GM12872 (cell line): Measurements from ENCODE around the gene PLXNA2.

Experiments
- TF ChIP-seq, protein P1 (sequence below): IDR thresholded peaks from 3 replicates; pipeline ENCODE4 v1.5.1; 2011; ENCODE audit warnings: low read depth, mild to moderate bottlenecking, low read length, moderate library complexity; ENCODE audit not compliant: insufficient read depth

PLXNA2 gene

DNA sequence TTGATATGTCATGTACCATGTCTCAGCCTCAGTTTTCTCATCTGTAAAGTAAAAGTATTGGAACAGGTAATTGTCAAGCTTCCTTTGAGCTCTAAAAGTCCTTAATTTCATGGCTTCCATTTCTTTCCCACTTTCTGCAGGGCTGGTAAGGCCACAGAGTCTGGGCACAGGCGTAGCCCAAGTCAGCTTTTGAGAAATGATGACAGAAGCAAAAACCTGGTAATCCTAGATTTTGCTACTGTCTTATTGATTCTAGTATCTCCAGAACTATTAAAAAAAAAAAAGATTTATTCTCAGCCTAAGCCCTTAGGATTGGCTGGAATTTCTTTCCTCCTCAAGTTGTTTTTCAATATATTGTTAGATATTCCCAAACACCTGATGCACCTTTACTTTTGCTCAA lies 31.3 kb downstream of the PLXNA2 start:
- TF ChIP-seq, protein P1, sequence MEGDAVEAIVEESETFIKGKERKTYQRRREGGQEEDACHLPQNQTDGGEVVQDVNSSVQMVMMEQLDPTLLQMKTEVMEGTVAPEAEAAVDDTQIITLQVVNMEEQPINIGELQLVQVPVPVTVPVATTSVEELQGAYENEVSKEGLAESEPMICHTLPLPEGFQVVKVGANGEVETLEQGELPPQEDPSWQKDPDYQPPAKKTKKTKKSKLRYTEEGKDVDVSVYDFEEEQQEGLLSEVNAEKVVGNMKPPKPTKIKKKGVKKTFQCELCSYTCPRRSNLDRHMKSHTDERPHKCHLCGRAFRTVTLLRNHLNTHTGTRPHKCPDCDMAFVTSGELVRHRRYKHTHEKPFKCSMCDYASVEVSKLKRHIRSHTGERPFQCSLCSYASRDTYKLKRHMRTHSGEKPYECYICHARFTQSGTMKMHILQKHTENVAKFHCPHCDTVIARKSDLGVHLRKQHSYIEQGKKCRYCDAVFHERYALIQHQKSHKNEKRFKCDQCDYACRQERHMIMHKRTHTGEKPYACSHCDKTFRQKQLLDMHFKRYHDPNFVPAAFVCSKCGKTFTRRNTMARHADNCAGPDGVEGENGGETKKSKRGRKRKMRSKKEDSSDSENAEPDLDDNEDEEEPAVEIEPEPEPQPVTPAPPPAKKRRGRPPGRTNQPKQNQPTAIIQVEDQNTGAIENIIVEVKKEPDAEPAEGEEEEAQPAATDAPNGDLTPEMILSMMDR, result no peak

DNA sequence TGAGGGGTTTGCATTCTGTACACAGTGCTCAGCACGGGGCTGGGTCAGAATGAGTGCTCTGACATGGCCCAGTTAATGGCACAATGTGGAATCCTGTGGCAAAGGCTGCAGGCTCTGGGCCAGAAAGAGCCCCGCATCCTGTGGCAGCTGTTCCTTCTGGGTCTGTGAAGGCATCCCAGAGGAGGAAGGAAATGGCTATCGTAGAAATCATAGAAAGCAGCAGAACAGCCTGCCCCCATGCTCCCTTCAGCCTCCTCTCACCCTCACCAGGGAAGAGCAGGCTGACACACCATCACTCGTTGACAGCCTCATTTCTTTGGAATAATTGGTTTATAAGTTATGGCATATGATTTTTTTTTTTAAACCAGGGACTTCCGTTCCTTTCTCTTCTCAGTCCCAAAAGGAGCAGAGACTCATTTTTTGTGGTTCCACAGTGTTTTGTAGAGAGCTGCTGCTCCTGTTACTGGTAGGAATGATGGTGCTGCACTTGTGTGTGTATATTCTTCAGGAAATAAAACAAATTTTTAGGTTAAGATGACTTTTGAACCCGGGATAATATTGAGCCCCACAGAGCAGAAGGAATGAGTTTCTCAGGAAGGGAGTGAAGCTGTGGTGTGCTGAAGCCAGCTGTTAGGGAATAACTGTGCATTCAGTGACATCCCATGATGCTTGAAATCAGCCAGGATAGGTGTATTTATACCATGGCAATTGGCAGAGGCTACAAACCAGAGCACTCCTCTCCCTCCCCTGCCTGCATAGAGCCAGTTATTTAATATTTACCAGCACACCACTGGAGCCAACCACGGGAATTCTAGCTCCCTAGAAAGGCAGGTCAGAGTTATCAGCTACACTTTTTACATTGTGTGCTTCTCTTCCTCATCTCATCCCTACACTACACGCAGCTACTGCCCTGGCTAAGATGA lies 32.0 kb downstream of the PLXNA2 start:
- TF ChIP-seq, protein P1, result no peak

DNA sequence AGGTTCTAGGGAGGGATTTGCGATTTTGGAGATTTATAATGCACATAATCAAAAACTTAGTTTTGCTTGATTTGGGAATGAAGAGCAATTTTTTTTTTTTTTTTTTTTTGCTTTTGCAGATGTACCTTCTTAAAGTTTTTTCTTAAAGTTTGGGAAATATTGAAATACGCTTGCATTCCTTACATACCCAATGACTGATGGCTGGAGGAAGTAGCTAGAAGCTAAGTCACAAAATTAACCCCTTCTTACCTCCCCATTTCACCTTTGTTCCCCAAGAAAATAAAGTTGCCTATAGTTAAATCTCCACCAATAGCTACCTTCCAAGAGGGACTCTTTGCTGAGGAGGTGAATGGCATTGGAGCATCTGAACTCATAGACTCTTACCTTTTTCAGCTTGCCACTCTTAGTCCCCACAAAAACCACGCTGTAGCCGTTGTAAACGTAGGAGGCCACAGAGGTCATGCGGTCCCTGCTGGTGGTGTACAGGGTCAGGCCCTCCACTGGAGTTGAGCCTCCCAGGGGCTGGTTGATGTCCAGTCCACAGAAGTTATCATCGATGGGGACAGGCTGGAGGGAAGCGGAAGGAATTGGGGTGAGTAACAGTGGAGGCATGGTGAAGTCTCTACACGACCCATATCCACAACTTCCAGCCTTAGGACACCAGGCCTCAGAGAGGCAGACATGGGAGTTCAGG lies 34.1 kb downstream of the PLXNA2 start:
- TF ChIP-seq, protein P1, result no peak

DNA sequence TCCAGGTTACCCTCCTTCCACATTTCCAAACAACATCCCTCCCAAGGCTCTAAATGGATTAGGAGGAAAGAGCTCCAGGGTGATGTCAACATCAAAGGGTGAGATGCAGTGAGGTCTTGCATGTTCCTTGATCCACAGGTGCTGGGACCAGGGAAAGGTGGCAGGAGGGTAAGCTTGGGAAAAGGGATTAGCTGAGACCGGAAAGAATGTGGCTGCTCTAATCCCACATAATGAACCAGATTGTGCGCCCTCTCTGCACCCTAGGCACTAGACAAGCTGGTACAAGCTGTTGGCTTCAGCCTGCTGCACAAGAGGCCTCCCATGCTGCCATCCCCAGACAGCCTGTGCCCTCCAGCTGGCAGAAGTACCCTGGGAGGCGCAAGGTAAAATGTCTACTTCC lies 34.9 kb downstream of the PLXNA2 start:
- TF ChIP-seq, protein P1, result no peak

DNA sequence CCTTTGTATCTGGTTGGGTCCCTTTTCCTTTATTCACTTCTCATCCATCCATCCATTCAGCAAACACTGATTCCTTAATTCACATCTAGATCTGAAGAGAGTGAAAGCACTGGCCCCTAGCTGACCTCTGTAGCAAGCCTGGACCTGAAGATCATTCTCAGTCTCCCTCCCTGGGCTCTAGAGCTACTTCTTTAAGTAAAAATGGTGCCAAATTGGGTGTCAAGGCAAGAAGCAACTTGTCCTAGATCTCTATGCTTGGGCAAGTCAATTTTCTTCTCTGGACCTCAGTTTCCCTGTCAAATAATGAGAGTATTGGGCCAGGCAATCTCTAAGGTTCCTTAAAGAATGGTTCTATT lies 36.1 kb downstream of the PLXNA2 start:
- TF ChIP-seq, protein P1, result no peak

DNA sequence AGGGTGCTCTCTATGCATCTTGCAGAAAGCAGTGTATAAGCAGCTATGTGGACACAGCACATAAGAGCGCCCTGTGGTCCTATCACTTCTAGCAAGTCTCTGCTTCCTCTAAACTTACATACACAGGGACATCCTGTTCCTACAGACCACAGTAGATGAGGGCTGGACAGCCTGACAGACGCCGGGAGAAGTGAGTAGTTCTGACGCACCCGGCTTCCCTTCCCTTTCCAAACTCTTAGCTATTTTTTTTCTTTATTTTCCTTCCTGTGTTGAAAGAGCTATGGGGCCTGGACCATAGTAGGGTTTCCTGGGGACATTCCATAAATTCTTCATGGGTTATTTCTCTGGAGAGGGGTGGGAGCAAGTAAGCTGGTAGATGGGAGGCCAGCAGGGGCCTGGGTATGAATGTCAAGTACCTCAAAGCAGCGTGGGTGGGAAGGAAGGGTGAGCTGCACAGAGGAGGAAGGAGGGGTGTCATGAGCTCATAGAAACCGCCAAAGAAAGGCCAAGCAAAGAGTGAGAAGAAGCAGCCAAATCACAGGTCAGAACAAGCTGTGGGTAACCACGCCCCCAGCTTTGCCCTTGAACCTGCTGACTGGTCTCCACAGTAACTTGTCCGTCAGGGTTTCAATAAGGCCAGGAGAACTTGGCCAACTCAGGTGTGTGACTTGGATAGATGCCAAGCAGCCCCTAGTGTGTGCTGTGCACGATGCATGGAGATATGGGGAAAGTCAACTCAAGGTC lies 36.6 kb downstream of the PLXNA2 start:
- TF ChIP-seq, protein P1, result no peak

DNA sequence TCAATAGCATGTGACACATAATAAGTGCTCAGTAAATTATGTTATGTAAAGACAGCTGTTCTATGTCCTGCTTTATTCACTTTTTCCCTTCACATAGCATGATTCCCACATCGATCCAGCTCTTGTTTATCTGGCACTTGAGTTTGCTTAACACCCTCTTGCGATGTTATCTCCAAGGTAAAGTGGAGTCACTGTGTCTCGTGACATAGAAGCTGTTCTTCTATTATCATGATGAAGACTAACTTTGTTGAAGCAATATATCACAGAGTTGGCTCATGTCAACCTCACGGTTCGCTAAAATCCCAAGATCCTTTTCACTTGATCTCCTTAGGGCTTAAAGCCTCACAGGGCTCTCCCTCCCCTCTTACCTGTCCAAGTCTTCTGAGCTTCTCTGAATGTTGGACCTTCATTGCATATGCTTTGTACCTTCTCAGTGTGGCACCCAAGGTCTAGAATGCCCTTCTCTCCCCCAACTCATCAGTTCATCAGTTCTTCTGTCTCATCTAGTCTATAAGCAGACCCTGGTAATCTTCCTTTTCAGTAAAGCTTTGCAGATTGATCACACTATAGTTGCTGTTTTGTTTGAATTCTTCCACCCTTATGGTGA lies 38.0 kb downstream of the PLXNA2 start:
- TF ChIP-seq, protein P1, result no peak
